HFFc6 (cell line): ENCODE data around the gene WNT3A. TPM values are rescaled to one million over a fixed set of nuclear protein-coding genes. Genes with fewer than 3 reads are reported as not detected.

Experiments
- DNase-seq: peaks from one replicate; pipeline ENCODE4 v3.0.0-alpha.2; 2018
- H3K27ac Mint-ChIP-seq: 2 replicates; pipeline ENCODE4 v1.8.0; 2020; ENCODE audit warnings: mild to moderate bottlenecking, mixed read lengths
- H3K27me3 Mint-ChIP-seq: 2 replicates; pipeline ENCODE4 v1.8.0; 2021; ENCODE audit warnings: mild to moderate bottlenecking, moderate library complexity, mixed read lengths; ENCODE audit not compliant: insufficient read depth
- H3K36me3 Mint-ChIP-seq: 2 replicates; pipeline ENCODE4 v1.8.0; 2021; ENCODE audit warnings: low read depth, mixed read lengths
- H3K4me1 Mint-ChIP-seq: 2 replicates; pipeline ENCODE4 v1.8.0; 2020; ENCODE audit warnings: low read depth, mixed read lengths
- H3K4me3 Mint-ChIP-seq: 2 replicates; pipeline ENCODE4 v1.8.0; 2020; ENCODE audit warnings: mild to moderate bottlenecking, moderate library complexity, mixed read lengths
- H3K9me3 Mint-ChIP-seq: 2 replicates; pipeline ENCODE4 v1.8.0; 2020; ENCODE audit warnings: mild to moderate bottlenecking, mixed read lengths
- total RNA-seq, 6 experiments: library from RNA; stranded (reverse); fragmentation: NEBNext Ultra II Directional; extraction: Animal tissue kit (Norgen Biotek cat#: 25700); gene quantifications; 2 replicates in 1 of 6; 3 replicates in 5 of 6; pipeline ENCODE4 v1.2.3, GENCODE V29; 2021
- TF ChIP-seq, protein P1 (sequence below): fragments of 200-600 bp; sonication (generic); IDR thresholded peaks from 2 replicates; pipeline ENCODE4 v1.5.0; 2021; ENCODE audit warnings: antibody characterized with exemption, mild to moderate bottlenecking

Gene WNT3A
- total RNA-seq, 6 experiments from 2014 or later = not detected

DNA sequence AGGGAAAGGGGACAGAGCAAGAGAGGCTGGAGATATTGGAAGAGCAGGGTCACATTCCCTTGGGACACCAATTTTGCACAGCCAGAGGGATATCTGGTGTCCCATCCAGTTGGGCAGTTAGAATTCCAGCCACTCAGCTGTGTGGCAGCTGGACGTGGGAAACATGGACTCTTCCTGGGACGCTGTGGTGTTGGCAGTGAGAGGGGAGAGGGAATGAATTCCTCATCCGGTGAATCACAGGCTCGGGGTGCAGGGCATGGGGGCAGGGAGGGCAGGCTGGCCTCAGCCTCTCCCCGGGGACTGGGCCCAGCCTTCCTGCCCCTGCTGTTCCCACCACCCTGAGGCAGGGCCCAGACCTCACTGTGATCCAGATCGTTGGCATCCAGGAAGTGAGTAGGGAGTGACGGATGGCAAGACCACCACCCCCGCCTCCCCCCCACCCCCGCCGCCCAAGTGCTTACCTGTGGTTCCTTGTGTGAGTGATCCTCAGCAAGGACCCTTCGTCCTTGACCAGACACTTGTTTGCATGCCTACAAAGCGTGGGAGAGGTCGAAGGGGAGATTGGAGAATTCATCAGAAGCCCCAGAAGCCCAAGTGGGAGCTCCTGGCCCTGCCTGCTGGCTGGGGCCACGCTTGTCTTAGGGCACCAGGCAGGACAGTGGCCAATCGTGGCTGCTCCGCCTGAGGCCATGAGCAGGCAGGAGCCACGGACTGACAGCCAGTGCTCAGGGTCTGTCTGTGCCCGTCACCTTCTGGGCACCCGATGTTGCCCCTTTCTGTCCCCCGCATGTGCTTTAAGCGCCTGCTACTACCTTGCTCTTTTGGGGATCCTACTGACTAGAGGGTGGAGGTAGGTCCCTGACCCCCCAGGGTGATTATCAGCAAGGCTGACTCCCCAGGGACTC is 8.7 kb downstream of the WNT3A start:
- Mint-ChIP-seq H3K4me3 (peak overlapping the region; percentile 25; the same call in 1 of the 2 replicates), H3K4me1 (peaks cover 10% of the 10 kb centered on the region), H3K36me3 (no peaks in the 10 kb centered on the region), H3K9me3 (peaks cover 1% of the 10 kb centered on the region; the same call in 1 of the 2 replicates), H3K27ac (peak overlapping the region; percentile 83), H3K27me3 (peaks cover 17% of the 10 kb centered on the region)
- DNase-seq = peak; percentile 42
- TF ChIP-seq, protein P1, sequence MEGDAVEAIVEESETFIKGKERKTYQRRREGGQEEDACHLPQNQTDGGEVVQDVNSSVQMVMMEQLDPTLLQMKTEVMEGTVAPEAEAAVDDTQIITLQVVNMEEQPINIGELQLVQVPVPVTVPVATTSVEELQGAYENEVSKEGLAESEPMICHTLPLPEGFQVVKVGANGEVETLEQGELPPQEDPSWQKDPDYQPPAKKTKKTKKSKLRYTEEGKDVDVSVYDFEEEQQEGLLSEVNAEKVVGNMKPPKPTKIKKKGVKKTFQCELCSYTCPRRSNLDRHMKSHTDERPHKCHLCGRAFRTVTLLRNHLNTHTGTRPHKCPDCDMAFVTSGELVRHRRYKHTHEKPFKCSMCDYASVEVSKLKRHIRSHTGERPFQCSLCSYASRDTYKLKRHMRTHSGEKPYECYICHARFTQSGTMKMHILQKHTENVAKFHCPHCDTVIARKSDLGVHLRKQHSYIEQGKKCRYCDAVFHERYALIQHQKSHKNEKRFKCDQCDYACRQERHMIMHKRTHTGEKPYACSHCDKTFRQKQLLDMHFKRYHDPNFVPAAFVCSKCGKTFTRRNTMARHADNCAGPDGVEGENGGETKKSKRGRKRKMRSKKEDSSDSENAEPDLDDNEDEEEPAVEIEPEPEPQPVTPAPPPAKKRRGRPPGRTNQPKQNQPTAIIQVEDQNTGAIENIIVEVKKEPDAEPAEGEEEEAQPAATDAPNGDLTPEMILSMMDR = no peak

- H3K27me3 Mint-ChIP-seq = peaks cover 21% of the 10 kb centered on the region
- no peaks in the 10 kb centered on the region for H3K36me3 Mint-ChIP-seq
- H3K27ac Mint-ChIP-seq = no peak overlapping the region
- H3K4me1 Mint-ChIP-seq = peaks cover 10% of the 10 kb centered on the region
- peaks cover 4% of the 10 kb centered on the region; the same call in 1 of the 2 replicates for H3K9me3 Mint-ChIP-seq
- DNase-seq = no peak
- TF ChIP-seq, protein P1 = no peak
- H3K4me3 Mint-ChIP-seq = no peak overlapping the region
Measured at GRCh38 chr1:228016181-228016510, 9.3 kb downstream of the WNT3A start.

DNA sequence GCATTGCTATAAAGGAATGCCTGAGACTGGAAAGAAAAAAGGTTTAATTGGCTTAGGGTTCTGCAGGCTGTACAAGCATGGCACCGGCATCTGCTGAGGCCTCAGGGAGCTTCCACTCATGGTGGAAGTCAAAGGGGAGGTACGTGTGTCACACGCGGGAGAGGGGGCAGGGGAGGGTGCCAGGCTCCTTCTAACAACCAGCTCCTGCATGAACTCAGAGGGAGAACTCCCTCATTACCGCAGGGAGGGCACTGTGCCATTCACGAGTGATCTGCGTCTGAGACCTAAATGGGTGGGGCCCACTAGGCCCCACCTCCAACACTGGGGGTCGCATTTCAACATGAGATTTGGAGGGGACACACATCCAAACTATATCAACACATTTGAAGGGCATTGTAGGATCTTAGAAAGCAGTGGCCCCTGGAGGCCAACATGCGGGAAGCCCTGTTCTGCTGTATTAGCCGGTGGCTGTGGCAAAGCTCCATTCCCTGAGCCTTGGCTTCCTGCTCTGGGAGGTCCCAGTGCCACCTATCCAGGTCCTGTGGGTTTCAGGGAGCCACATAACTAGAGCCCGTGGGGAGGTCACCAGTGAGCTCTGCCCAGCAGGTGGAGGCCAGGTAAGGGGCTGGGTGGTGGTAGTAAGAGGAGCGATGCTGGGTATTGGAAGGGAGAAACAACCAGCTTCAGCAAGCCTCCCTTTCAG is 10.0 kb downstream of the WNT3A start:
- no peak overlapping the region for H3K27ac Mint-ChIP-seq
- TF ChIP-seq, protein P1 = no peak

DNA sequence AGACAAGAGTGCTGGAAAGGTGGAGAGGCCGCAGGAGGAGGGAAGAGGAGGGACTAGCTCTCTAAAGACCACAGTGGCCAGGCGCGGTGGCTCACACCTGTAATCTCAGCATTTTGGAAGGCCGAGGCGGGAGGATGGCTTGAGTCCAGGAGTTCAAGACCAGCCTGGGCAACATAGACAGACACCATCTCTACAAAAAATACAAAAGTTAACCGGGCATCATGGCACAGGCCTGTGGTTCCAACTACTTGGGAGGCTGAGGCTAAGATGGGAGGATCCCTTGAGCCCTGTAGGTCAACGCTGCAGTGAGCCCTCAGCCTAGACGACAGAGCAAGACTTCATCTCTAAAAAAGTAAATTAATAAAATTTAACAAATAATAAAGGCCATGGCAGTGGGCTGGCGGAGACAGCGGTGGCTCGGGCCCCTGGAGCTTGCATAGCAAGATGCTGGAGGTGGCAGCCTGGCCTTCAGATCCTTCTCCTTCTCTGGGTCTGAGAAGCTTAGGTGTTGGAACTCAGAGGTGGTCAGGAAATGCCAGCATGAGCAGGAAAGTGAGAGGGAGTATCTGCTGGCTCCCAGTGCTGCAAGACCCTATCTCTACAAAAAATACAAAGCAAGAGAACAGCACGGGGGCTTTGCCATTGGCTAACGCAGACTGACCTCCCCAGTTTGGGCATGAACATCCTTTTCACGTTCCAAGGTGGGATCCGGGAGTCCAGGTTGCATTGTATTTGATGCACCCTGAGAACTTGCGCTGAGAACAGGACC is 10.7 kb downstream of the WNT3A start:
- Mint-ChIP-seq H3K27me3 (peaks cover 13% of the 10 kb centered on the region), H3K4me1 (peaks cover 10% of the 10 kb centered on the region), H3K4me3 (no peak overlapping the region), H3K36me3 (no peaks in the 10 kb centered on the region), H3K9me3 (peaks cover 4% of the 10 kb centered on the region; the same call in 1 of the 2 replicates), H3K27ac (no peak overlapping the region)
- TF ChIP-seq, protein P1 = no peak
- no peak for DNase-seq

More for the DNA sequence above, 10.0 kb downstream of the WNT3A start:
- H3K27me3 Mint-ChIP-seq = peaks cover 17% of the 10 kb centered on the region
- peaks cover 10% of the 10 kb centered on the region for H3K4me1 Mint-ChIP-seq
- H3K9me3 Mint-ChIP-seq = peaks cover 4% of the 10 kb centered on the region; the same call in 1 of the 2 replicates
- H3K4me3 Mint-ChIP-seq = no peak overlapping the region
- DNase-seq = no peak
- no peaks in the 10 kb centered on the region for H3K36me3 Mint-ChIP-seq

- Mint-ChIP-seq H3K4me1 (peaks cover 10% of the 10 kb centered on the region), H3K36me3 (no peaks in the 10 kb centered on the region), H3K27ac (no peak overlapping the region), H3K27me3 (peaks cover 15% of the 10 kb centered on the region), H3K9me3 (peaks cover 4% of the 10 kb centered on the region; the same call in 1 of the 2 replicates), H3K4me3 (no peak overlapping the region)
- DNase-seq = no peak
- TF ChIP-seq, protein P1 = no peak
Measured at GRCh38 chr1:228018125-228018398, 11.3 kb downstream of the WNT3A start.
